ENCODE data around the gene GSTP1. TPM values are rescaled to one million over a fixed set of nuclear protein-coding genes. Genes with fewer than 3 reads are reported as not detected.

Gene GSTP1
- total and polyA plus RNA-seq, 9 of the 15 experiments (the other 6 are each of a cell fraction or from before 2014, with no cell fraction given) = 592 to 2,150 (median 1,204) TPM

DNA sequence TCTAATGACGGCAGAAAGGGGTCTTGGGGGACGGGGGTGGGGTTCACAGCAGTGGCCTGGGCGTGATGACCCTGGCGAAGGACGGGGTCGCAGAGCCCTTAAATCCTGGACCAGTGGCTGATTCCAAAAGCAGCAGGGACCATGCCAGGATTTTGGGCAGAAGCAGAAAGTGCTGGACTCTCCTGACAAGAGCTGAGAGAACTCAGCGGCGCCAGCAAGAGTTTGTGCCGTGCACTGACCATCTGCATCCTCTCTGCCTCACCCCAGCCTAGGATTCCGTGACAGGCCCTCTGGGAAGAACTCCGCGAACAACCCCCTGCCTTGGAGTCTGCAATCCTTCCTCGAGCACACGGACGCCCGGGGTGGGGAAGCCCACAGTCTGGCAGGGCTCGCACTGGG, 22.5 kb downstream of the GSTP1 start (continued):
- TF ChIP-seq, protein P1, sequence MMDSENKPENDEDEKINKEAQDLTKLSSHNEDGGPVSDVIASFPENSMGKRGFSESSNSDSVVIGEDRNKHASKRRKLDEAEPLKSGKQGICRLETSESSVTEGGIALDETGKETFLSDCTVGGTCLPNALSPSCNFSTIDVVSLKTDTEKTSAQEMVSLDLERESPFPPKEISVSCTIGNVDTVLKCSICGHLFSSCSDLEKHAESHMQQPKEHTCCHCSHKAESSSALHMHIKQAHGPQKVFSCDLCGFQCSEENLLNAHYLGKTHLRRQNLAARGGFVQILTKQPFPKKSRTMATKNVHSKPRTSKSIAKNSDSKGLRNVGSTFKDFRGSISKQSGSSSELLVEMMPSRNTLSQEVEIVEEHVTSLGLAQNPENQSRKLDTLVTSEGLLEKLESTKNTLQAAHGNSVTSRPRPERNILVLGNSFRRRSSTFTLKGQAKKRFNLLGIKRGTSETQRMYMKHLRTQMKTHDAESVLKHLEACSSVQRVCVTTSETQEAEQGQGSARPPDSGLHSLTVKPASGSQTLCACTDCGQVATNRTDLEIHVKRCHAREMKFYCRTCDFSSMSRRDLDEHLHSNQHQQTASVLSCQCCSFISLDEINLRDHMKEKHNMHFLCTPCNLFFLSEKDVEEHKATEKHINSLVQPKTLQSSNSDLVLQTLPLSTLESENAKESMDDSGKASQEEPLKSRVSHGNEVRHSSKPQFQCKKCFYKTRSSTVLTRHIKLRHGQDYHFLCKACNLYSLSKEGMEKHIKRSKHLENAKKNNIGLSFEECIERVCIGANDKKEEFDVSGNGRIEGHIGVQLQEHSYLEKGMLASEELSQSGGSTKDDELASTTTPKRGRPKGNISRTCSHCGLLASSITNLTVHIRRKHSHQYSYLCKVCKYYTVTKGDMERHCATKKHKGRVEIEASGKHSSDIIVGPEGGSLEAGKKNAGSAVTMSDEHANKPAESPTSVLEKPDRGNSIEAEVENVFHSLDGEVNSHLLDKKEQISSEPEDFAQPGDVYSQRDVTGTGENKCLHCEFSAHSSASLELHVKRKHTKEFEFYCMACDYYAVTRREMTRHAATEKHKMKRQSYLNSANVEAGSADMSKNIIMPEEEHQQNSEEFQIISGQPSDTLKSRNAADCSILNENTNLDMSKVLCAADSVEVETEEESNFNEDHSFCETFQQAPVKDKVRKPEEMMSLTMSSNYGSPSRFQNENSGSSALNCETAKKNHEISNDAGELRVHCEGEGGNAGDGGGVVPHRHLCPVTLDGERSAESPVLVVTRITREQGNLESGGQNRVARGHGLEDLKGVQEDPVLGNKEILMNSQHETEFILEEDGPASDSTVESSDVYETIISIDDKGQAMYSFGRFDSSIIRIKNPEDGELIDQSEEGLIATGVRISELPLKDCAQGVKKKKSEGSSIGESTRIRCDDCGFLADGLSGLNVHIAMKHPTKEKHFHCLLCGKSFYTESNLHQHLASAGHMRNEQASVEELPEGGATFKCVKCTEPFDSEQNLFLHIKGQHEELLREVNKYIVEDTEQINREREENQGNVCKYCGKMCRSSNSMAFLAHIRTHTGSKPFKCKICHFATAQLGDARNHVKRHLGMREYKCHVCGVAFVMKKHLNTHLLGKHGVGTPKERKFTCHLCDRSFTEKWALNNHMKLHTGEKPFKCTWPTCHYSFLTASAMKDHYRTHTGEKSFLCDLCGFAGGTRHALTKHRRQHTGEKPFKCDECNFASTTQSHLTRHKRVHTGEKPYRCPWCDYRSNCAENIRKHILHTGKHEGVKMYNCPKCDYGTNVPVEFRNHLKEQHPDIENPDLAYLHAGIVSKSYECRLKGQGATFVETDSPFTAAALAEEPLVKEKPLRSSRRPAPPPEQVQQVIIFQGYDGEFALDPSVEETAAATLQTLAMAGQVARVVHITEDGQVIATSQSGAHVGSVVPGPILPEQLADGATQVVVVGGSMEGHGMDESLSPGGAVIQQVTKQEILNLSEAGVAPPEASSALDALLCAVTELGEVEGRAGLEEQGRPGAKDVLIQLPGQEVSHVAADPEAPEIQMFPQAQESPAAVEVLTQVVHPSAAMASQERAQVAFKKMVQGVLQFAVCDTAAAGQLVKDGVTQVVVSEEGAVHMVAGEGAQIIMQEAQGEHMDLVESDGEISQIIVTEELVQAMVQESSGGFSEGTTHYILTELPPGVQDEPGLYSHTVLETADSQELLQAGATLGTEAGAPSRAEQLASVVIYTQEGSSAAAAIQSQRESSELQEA (IDR thresholded peaks at IDR 0.05; ENCODE audit: low read depth) = no peak
- peak; percentile 9; the same call in 1 of the 2 replicates for TF ChIP-seq ZKSCAN8 (CRISPR knock-in tag; IDR thresholded peaks at IDR 0.05)
- TF ChIP-seq STAT5B (CRISPR knock-in tag; IDR thresholded peaks at IDR 0.05) = no peak
- TF ChIP-seq, protein P2, sequence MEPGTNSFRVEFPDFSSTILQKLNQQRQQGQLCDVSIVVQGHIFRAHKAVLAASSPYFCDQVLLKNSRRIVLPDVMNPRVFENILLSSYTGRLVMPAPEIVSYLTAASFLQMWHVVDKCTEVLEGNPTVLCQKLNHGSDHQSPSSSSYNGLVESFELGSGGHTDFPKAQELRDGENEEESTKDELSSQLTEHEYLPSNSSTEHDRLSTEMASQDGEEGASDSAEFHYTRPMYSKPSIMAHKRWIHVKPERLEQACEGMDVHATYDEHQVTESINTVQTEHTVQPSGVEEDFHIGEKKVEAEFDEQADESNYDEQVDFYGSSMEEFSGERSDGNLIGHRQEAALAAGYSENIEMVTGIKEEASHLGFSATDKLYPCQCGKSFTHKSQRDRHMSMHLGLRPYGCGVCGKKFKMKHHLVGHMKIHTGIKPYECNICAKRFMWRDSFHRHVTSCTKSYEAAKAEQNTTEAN (CRISPR knock-in tag; IDR thresholded peaks at IDR 0.05) = no peak
- no peak for TF ChIP-seq PTRF (tag; IDR thresholded peaks at IDR 0.05)
- no peak for TF ChIP-seq ZNF76 (CRISPR knock-in tag; IDR thresholded peaks at IDR 0.05; ENCODE audit: borderline replicate concordance)
- no peak for TF ChIP-seq SFPQ (IDR thresholded peaks at IDR 0.05; ENCODE audit: low read depth, low read length)
- TF ChIP-seq MITF (IDR thresholded peaks at IDR 0.05) = 0 out of 2 replicates have a peak, but pooled peaks have one; percentile 3
- no peak for TF ChIP-seq PYGO2 (tag; IDR thresholded peaks at IDR 0.05)
- no peak for TF ChIP-seq NELFE (IDR thresholded peaks at IDR 0.05; ENCODE audit: insufficient read depth, insufficient read length)
- TF ChIP-seq ZNF263 (CRISPR knock-in tag; IDR thresholded peaks at IDR 0.05; ENCODE audit: borderline replicate concordance) = no peak
- TF ChIP-seq TAF9B (IDR thresholded peaks at IDR 0.05; ENCODE audit: partially characterized antibody) = no peak
